ENCODE data around the gene SLC25A26. TPM values are rescaled to one million over a fixed set of nuclear protein-coding genes. Genes with fewer than 3 reads are reported as not detected.
A peak's percentile ranks its signal among the peaks of the same experiment; 100 is the strongest.

The SLC25A26 gene
- total and polyA plus RNA-seq, 2 of the 13 experiments (the other 11 are each of a cell fraction or from before 2014, with no cell fraction given): 23.1 to 32.7 TPM

GRCh38 chr3:66220602-66221377 lies at the start of gene SLC25A26 (continued):
- TF ChIP-seq HMGXB4 (CRISPR knock-in tag; IDR thresholded peaks at IDR 0.05; ENCODE audit: borderline replicate concordance in 1 of 2, low read depth in 1 of 2) (peak; percentile 78 to 79), SRY (CRISPR knock-in tag; IDR thresholded peaks at IDR 0.05) (peak; percentile 62; the same call in 1 of the 2 replicates), ZNF431 (CRISPR knock-in tag; IDR thresholded peaks at IDR 0.05; ENCODE audit: borderline replicate concordance, low read depth) (no peak; the same call in 1 of the 2 replicates), KMT2B (CRISPR knock-in tag; IDR thresholded peaks at IDR 0.05) (peak; percentile 83), XBP1 (CRISPR knock-in tag; IDR thresholded peaks at IDR 0.05) (no peak), MEIS2 (CRISPR knock-in tag; IDR thresholded peaks at IDR 0.05) (0 out of 2 replicates have a peak, but pooled peaks have one; percentile 65), NFYC (CRISPR knock-in tag; IDR thresholded peaks at IDR 0.05) (no peak; the same call in 1 of the 2 replicates), CENPBD1 (CRISPR knock-in tag; IDR thresholded peaks at IDR 0.05; ENCODE audit: borderline replicate concordance, low read depth) (no peak), ATF1 (CRISPR knock-in tag; IDR thresholded peaks at IDR 0.05) (peak; percentile 84), RBM22 (optimal IDR thresholded peaks at IDR 0.05; ENCODE audit: low read length) (no peak), SOX13 (IDR thresholded peaks at IDR 0.05) (no peak), SOX13 (CRISPR knock-in tag; conservative IDR thresholded peaks at IDR 0.05 in 1 of 2, IDR thresholded peaks at IDR 0.05 in 1 of 2) (no peak), ZSCAN25 (CRISPR knock-in tag; IDR thresholded peaks at IDR 0.05) (no peak), HNRNPH1 (optimal IDR thresholded peaks at IDR 0.05; ENCODE audit: low read depth, low read length) (no peak), MTF1 (CRISPR knock-in tag; IDR thresholded peaks at IDR 0.05) (no peak), TSC22D2 (CRISPR knock-in tag; IDR thresholded peaks at IDR 0.05; ENCODE audit: borderline replicate concordance) (no peak), KDM2A (CRISPR knock-in tag; IDR thresholded peaks at IDR 0.05; ENCODE audit: borderline replicate concordance, low read depth) (peak; percentile 85), MYPOP (CRISPR knock-in tag; IDR thresholded peaks at IDR 0.05) (peak; percentile 72), ZNF614 (CRISPR knock-in tag; IDR thresholded peaks at IDR 0.05; ENCODE audit: borderline replicate concordance) (0 out of 2 replicates have a peak, but pooled peaks have one; percentile 25), ZBTB8A (CRISPR knock-in tag; IDR thresholded peaks at IDR 0.05; ENCODE audit: borderline replicate concordance, low read depth) (no peak), NAIF1 (CRISPR knock-in tag; IDR thresholded peaks at IDR 0.05; ENCODE audit: borderline replicate concordance) (peak; percentile 73)
- TF ChIP-seq, protein P1, sequence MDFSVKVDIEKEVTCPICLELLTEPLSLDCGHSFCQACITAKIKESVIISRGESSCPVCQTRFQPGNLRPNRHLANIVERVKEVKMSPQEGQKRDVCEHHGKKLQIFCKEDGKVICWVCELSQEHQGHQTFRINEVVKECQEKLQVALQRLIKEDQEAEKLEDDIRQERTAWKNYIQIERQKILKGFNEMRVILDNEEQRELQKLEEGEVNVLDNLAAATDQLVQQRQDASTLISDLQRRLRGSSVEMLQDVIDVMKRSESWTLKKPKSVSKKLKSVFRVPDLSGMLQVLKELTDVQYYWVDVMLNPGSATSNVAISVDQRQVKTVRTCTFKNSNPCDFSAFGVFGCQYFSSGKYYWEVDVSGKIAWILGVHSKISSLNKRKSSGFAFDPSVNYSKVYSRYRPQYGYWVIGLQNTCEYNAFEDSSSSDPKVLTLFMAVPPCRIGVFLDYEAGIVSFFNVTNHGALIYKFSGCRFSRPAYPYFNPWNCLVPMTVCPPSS (IDR thresholded peaks at IDR 0.05): no peak
- TF ChIP-seq, protein P2, sequence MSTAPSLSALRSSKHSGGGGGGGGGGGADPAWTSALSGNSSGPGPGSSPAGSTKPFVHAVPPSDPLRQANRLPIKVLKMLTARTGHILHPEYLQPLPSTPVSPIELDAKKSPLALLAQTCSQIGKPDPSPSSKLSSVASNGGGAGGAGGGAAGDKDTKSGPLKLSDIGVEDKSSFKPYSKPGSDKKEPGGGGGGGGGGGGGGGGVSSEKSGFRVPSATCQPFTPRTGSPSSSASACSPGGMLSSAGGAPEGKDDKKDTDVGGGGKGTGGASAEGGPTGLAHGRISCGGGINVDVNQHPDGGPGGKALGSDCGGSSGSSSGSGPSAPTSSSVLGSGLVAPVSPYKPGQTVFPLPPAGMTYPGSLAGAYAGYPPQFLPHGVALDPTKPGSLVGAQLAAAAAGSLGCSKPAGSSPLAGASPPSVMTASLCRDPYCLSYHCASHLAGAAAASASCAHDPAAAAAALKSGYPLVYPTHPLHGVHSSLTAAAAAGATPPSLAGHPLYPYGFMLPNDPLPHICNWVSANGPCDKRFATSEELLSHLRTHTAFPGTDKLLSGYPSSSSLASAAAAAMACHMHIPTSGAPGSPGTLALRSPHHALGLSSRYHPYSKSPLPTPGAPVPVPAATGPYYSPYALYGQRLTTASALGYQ (CRISPR knock-in tag; IDR thresholded peaks at IDR 0.05): peak; percentile 66; the same call in 1 of the 2 replicates
